ENCODE measurements around the gene PLPPR2.

DNA sequence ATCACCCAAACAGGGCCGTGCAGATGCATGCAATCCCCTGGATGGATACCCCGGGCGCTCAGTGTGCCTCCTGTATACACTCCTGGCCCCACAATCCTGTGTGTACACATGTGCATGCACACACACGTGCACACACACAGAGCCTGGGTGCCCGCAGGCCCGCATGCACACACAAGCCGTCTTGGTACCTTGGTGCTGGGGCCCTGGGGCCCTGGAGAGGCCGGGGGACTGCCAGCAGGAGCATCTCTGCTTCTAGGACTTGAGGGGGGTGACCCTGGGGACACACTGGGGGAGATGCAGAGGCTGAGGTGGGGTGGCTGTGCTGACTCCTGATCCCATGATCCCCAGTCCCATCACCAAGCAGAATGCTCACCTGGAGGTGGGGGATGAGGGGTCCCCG is 44.4 kb downstream of the PLPPR2 start:
- TF ChIP-seq, protein P1, sequence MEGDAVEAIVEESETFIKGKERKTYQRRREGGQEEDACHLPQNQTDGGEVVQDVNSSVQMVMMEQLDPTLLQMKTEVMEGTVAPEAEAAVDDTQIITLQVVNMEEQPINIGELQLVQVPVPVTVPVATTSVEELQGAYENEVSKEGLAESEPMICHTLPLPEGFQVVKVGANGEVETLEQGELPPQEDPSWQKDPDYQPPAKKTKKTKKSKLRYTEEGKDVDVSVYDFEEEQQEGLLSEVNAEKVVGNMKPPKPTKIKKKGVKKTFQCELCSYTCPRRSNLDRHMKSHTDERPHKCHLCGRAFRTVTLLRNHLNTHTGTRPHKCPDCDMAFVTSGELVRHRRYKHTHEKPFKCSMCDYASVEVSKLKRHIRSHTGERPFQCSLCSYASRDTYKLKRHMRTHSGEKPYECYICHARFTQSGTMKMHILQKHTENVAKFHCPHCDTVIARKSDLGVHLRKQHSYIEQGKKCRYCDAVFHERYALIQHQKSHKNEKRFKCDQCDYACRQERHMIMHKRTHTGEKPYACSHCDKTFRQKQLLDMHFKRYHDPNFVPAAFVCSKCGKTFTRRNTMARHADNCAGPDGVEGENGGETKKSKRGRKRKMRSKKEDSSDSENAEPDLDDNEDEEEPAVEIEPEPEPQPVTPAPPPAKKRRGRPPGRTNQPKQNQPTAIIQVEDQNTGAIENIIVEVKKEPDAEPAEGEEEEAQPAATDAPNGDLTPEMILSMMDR (IDR thresholded peaks at IDR 0.05; ENCODE audit: poor library complexity): no peak
- no peak for TF ChIP-seq EZH2 (IDR thresholded peaks at IDR 0.05; ENCODE audit: borderline replicate concordance)

Measured in hepatocyte (in vitro differentiated cells).